ENCODE results near the gene TMBIM6.
A peak's percentile ranks its signal among the peaks of the same experiment; 100 is the strongest.
"Not testable (repeated sequence)": the region's sequence is repeated elsewhere in the genome, so short reads cannot be mapped to it uniquely, and the experiment has no call there.

TMBIM6 gene

GRCh38 chr12:49740930-49741881 lies at the start of gene TMBIM6:
TSS of gene TMBIM6 (plus strand) at chr12:49741557. CDS start at chr12:49752494, 10,937 bp downstream.
- DNase-seq (ENCODE audit: extremely low spot score, insufficient read length, low read depth) (peak; percentile 87), FAIRE-seq (peak; percentile 100)

GRCh38 chr12:49692851-49693250 lies 48.5 kb upstream of the TMBIM6 start:
- no peak for DNase-seq (ENCODE audit: extremely low spot score, insufficient read length, low read depth)
- no peak for FAIRE-seq

- DNase-seq (ENCODE audit: extremely low spot score, insufficient read length, low read depth) (no peak), FAIRE-seq (no peak)
Measured at GRCh38 chr12:49693931-49694444, 47.4 kb upstream of the TMBIM6 start.

- DNase-seq (ENCODE audit: extremely low spot score, insufficient read length, low read depth) (no peak), FAIRE-seq (no peak)
Measured at GRCh38 chr12:49696723-49697122, 44.6 kb upstream of the TMBIM6 start.

- FAIRE-seq (no peak), DNase-seq (ENCODE audit: extremely low spot score, insufficient read length, low read depth) (no peak)
Measured at GRCh38 chr12:49697808-49698207, 43.5 kb upstream of the TMBIM6 start.

- FAIRE-seq (peak; percentile 96), DNase-seq (ENCODE audit: extremely low spot score, insufficient read length, low read depth) (peak; percentile 62)
Measured at GRCh38 chr12:49698619-49699545, 42.5 kb upstream of the TMBIM6 start.

- peak; percentile 46 for FAIRE-seq
- DNase-seq (ENCODE audit: extremely low spot score, insufficient read length, low read depth) = no peak
Measured at GRCh38 chr12:49702009-49702408, 39.3 kb upstream of the TMBIM6 start.

GRCh38 chr12:49702676-49703215 lies 38.6 kb upstream of the TMBIM6 start:
- FAIRE-seq = peak; percentile 35
- DNase-seq (ENCODE audit: extremely low spot score, insufficient read length, low read depth) = no peak

GRCh38 chr12:49703647-49704137 lies 37.7 kb upstream of the TMBIM6 start:
- FAIRE-seq (peak; percentile 88), DNase-seq (ENCODE audit: extremely low spot score, insufficient read length, low read depth) (no peak)

GRCh38 chr12:49705479-49706134 lies 35.8 kb upstream of the TMBIM6 start:
- FAIRE-seq (peak; percentile 78), DNase-seq (ENCODE audit: extremely low spot score, insufficient read length, low read depth) (no peak)

- DNase-seq (ENCODE audit: extremely low spot score, insufficient read length, low read depth) = no peak
Measured at GRCh38 chr12:49706351-49707127, 34.8 kb upstream of the TMBIM6 start.

GRCh38 chr12:49707128-49707811 lies 34.1 kb upstream of the TMBIM6 start, which contains the start of gene FMNL3:
TSS of gene FMNL3 (minus strand) at chr12:49707405. CDS start at chr12:49707180, 225 bp downstream.
- FAIRE-seq (peak; percentile 79), DNase-seq (ENCODE audit: extremely low spot score, insufficient read length, low read depth) (peak; percentile 97)

More at GRCh38 chr12:49706351-49707127, 34.8 kb upstream of the TMBIM6 start:
- FAIRE-seq = no peak

- FAIRE-seq = no peak
- DNase-seq (ENCODE audit: extremely low spot score, insufficient read length, low read depth) = no peak
Measured at GRCh38 chr12:49707812-49708147, 33.6 kb upstream of the TMBIM6 start.

GRCh38 chr12:49708851-49709250 lies 32.5 kb upstream of the TMBIM6 start:
- FAIRE-seq = no peak
- DNase-seq (ENCODE audit: extremely low spot score, insufficient read length, low read depth) = no peak

- not testable (repeated sequence) for FAIRE-seq; DNase-seq (ENCODE audit: extremely low spot score, insufficient read length, low read depth)
Measured at GRCh38 chr12:49713952-49714351, 27.4 kb upstream of the TMBIM6 start.

GRCh38 chr12:49716553-49716952 lies 24.8 kb upstream of the TMBIM6 start:
- no peak for FAIRE-seq

GRCh38 chr12:49717800-49718199 lies 23.6 kb upstream of the TMBIM6 start:
- DNase-seq (ENCODE audit: extremely low spot score, insufficient read length, low read depth); FAIRE-seq: not testable (repeated sequence)

More at GRCh38 chr12:49716553-49716952, 24.8 kb upstream of the TMBIM6 start:
- no peak for DNase-seq (ENCODE audit: extremely low spot score, insufficient read length, low read depth)

GRCh38 chr12:49720214-49720613 lies 21.1 kb upstream of the TMBIM6 start:
- DNase-seq (ENCODE audit: extremely low spot score, insufficient read length, low read depth) = no peak
- no peak for FAIRE-seq

Data from GM18507 (cell line).